ENCODE data around the gene SFRP5. TPM values are rescaled to one million over a fixed set of nuclear protein-coding genes. Genes with fewer than 3 reads are reported as not detected.

The SFRP5 gene
- total and polyA plus RNA-seq, 2 donors (not counting 3 experiments of a cell fraction or from before 2014, with no cell fraction given) = not detected

DNA sequence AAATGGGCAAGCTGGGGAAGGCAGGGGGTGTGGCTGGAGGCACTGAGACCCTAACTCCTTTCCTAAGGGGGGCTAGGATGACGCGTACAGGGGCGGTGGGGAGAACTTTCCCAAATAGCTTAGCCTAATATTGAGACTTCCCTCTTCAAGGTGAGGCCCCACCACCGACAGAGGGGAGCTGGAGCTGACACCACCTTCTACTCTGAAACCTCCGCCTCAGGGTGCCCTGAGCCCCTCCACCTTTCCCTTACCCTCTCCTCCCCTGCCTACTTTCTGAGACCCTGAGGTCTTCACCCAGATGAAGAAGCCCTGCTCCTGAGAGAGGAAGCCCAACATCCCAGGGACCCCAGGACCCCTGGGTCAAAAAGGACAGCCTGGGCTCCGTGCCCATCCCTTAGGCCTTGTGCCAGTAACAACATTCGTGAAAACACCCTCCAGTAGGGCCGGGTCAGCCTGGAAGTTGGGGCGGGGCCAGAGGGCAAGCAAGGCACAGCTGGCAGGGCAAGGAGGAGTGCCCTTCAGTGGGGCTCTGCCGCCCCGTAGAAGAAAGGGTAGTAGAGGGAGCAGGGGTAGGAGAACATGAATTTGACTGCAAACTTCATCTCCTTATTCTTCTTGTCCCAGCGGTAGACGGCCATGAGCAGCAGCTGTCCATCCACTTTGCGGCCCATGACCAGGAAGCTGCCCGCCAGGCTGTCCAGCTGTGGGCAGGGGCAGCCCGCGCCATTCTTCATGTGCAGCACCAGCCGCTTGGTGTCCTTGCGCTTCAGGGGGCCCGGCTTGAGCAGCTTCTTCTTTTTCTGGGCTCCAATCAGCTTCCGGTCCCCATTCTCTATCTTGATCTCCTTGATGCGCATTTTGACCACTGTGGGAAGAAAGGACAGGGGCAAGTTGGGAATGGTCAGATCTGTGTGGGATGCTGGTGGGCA, 4.5 kb downstream of the SFRP5 start:
- POLR2A ChIA-PET = no interaction called here
- no peak overlapping the region for H3K27ac ChIP-seq (ENCODE audit: insufficient read depth, low read depth, low read length)
- no peaks in the 10 kb centered on the region for H3K4me1 ChIP-seq (ENCODE audit: control insufficient read depth, extremely low read depth, insufficient read depth, low read length)
- H3K9me1 ChIP-seq (replicated peaks; ENCODE audit: control insufficient read depth, extremely low read depth, insufficient read depth, low read length) = no peaks in the 10 kb centered on the region
- DNase-seq (ENCODE audit: low read depth, low spot score) (no peak), FAIRE-seq (no peak)
- no peak overlapping the region for H2AFZ ChIP-seq (ENCODE audit: low read depth, low read length)
- no peaks in the 10 kb centered on the region for H3K79me2 ChIP-seq (ENCODE audit: control insufficient read depth, insufficient read depth, low read length)
- H3K9ac ChIP-seq (replicated peaks; ENCODE audit: extremely low read depth, insufficient read depth, low read length) = no peak overlapping the region
- H3K4me2 ChIP-seq (ENCODE audit: insufficient read depth, low read length) = no peak overlapping the region
- dilution Hi-C loops (cut with MboI; ENCODE audit: extremely low pct_ligation_motif_present, low sequenced_read_pairs) (no loop called here), intact Hi-C loops (cut with micrococcal nuclease) (no loop called here)
- H3K9me3 ChIP-seq (replicated peaks; ENCODE audit: control insufficient read depth, insufficient read depth, low read length) = no peaks in the 10 kb centered on the region
- CTCF ChIA-PET = interaction anchor here (1.2 to 3.0 kb wide), 4 partner anchors 25 to 279 kb away, joined by 3 to 14 read pairs (median 6); no protein-coding TSS in a partner anchor
- peaks cover 21 to 24% of the 10 kb centered on the region in 2 experiments for H3K27me3 ChIP-seq (ENCODE audit: control insufficient read depth in 2 of 2, insufficient read depth in 2 of 2, low read length in 2 of 2)
- no TSS peak for BruUV-seq (replicated peaks)
- no peaks in the 10 kb centered on the region for H4K20me1 ChIP-seq (replicated peaks; ENCODE audit: control insufficient read depth, extremely low read depth, insufficient read depth, low read length)
- no peaks in the 10 kb centered on the region for H3K36me3 ChIP-seq (ENCODE audit: control insufficient read depth in 2 of 2, extremely low read depth in 1 of 2, insufficient read depth in 2 of 2, low read length in 2 of 2)
- no peak overlapping the region for H3K4me3 ChIP-seq (replicated peaks in 1 of 3; ENCODE audit: insufficient read depth in 1 of 3, low read depth in 1 of 3, low read length in 3 of 3)
- no peak for TF ChIP-seq POLR2A (IDR thresholded peaks at IDR 0.05; ENCODE audit: low read depth, low read length)
- no peak for TF ChIP-seq GATA2 (IDR thresholded peaks at IDR 0.05; ENCODE audit: insufficient read depth, insufficient read length, low read depth, low read length)
- no peak for TF ChIP-seq FOS (IDR thresholded peaks at IDR 0.05; ENCODE audit: borderline replicate concordance, insufficient read depth, low read length)
- TF ChIP-seq MYC (IDR thresholded peaks at IDR 0.05; ENCODE audit: low read depth, low read length) = no peak
- no peak for TF ChIP-seq POLR2AphosphoS5 (IDR thresholded peaks at IDR 0.05; ENCODE audit: insufficient read depth, low read depth, low read length)
- TF ChIP-seq JUN (IDR thresholded peaks at IDR 0.05; ENCODE audit: borderline replicate concordance, insufficient read depth, insufficient read length, low read depth) = no peak
- TF ChIP-seq EZH2 (IDR thresholded peaks at IDR 0.05; ENCODE audit: borderline replicate concordance, low read depth, low read length, severe bottlenecking) = no peak
- TF ChIP-seq, protein P1, sequence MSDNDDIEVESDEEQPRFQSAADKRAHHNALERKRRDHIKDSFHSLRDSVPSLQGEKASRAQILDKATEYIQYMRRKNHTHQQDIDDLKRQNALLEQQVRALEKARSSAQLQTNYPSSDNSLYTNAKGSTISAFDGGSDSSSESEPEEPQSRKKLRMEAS (IDR thresholded peaks at IDR 0.05; ENCODE audit: insufficient read depth, insufficient read length) = no peak
- TF ChIP-seq, protein P2, sequence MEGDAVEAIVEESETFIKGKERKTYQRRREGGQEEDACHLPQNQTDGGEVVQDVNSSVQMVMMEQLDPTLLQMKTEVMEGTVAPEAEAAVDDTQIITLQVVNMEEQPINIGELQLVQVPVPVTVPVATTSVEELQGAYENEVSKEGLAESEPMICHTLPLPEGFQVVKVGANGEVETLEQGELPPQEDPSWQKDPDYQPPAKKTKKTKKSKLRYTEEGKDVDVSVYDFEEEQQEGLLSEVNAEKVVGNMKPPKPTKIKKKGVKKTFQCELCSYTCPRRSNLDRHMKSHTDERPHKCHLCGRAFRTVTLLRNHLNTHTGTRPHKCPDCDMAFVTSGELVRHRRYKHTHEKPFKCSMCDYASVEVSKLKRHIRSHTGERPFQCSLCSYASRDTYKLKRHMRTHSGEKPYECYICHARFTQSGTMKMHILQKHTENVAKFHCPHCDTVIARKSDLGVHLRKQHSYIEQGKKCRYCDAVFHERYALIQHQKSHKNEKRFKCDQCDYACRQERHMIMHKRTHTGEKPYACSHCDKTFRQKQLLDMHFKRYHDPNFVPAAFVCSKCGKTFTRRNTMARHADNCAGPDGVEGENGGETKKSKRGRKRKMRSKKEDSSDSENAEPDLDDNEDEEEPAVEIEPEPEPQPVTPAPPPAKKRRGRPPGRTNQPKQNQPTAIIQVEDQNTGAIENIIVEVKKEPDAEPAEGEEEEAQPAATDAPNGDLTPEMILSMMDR (IDR thresholded peaks at IDR 0.05; ENCODE audit: extremely low read depth in 1 of 2, insufficient read depth in 1 of 2, low read depth in 1 of 2, low read length in 2 of 2) = no peak

All from endothelial cell of umbilical vein (primary cell).